WTC11 (cell line): Measurements from ENCODE around the gene PRKCE. TPM values are rescaled to one million over a fixed set of nuclear protein-coding genes. Genes with fewer than 3 reads are reported as not detected.

Experiments
- ATAC-seq: fragments of 200-7000 bp; cut with Tn5 transposase; 2 replicates; pipeline ENCODE4 v1.10.0; 2021; ENCODE audit warnings: mild to moderate bottlenecking, moderate library complexity
- CTCF ChIA-PET: fragments of 300-600 bp; sonication (Branson Sonifier 250); formaldehyde crosslinking; loops from one replicate; lab custom pipeline; 2021; ENCODE audit warnings: antibody characterized with exemption; lab: Charles Lee
- POLR2A ChIA-PET: fragments of 350-600 bp; sonication (Branson Sonifier 250); formaldehyde crosslinking; loops from one replicate; lab custom pipeline; 2021; ENCODE audit warnings: antibody characterized with exemption; lab: Charles Lee
- DNase-seq: peaks from one replicate; pipeline ENCODE4 v3.0.0; 2021; ENCODE audit warnings: low spot score
- H3K27ac Mint-ChIP-seq: 2 replicates; pipeline ENCODE4 v1.8.0; 2021; ENCODE audit warnings: mixed read lengths
- H3K27me3 Mint-ChIP-seq: 2 replicates; pipeline ENCODE4 v1.8.0; 2021; ENCODE audit warnings: low read depth, mild to moderate bottlenecking, moderate library complexity, mixed read lengths
- H3K36me3 Mint-ChIP-seq: 2 replicates; pipeline ENCODE4 v1.8.0; 2021; ENCODE audit warnings: mixed read lengths
- H3K4me1 Mint-ChIP-seq: 2 replicates; pipeline ENCODE4 v1.8.0; 2022; ENCODE audit warnings: mixed read lengths
- H3K4me3 Mint-ChIP-seq: 2 replicates; pipeline ENCODE4 v1.8.0; 2021; ENCODE audit warnings: mild to moderate bottlenecking, moderate library complexity, mixed read lengths
- H3K9me3 Mint-ChIP-seq: 2 replicates; pipeline ENCODE4 v1.8.0; 2021; ENCODE audit warnings: mixed read lengths
- ARID4B ChIP-seq: sonication (generic); formaldehyde crosslinking; IDR thresholded peaks from 2 replicates; pipeline ENCODE4 v1.8.0; 2023; ENCODE audit warnings: missing genetic modification reagents, mild to moderate bottlenecking, borderline replicate concordance
- ATF1 ChIP-seq: sonication (generic); formaldehyde crosslinking; IDR thresholded peaks from 2 replicates; pipeline ENCODE4 v1.8.1; 2023; ENCODE audit warnings: mild to moderate bottlenecking, moderate library complexity, missing genetic modification reagents
- ATF3 ChIP-seq: sonication (generic); formaldehyde crosslinking; conservative IDR thresholded peaks from 2 replicates; pipeline ENCODE4 v1.8.1; 2022; ENCODE audit warnings: mild to moderate bottlenecking, missing genetic modification reagents
- CREB1 ChIP-seq: sonication (generic); formaldehyde crosslinking; IDR thresholded peaks from 2 replicates; pipeline ENCODE4 v1.8.0; 2023; ENCODE audit warnings: mild to moderate bottlenecking, missing genetic modification reagents
- CREM ChIP-seq: sonication (generic); formaldehyde crosslinking; IDR thresholded peaks from 2 replicates; pipeline ENCODE4 v1.8.1; 2022; ENCODE audit warnings: mild to moderate bottlenecking, missing genetic modification reagents, moderate library complexity
- ELF4 ChIP-seq: sonication (generic); formaldehyde crosslinking; IDR thresholded peaks from 2 replicates; pipeline ENCODE4 v1.8.1; 2022; ENCODE audit warnings: low read depth, mild to moderate bottlenecking, moderate library complexity, missing genetic modification reagents
- EMX1 ChIP-seq: fragments of 250-450 bp; sonication (Bioruptor Pico); IDR thresholded peaks from 2 replicates; pipeline ENCODE4 v1.8.0; 2021; ENCODE audit warnings: mild to moderate bottlenecking
- ESRRA ChIP-seq: sonication (generic); formaldehyde crosslinking; IDR thresholded peaks from 2 replicates; pipeline ENCODE4 v1.8.1; 2022; ENCODE audit warnings: mild to moderate bottlenecking, missing genetic modification reagents, borderline replicate concordance
- FOXJ3 ChIP-seq: sonication (generic); formaldehyde crosslinking; IDR thresholded peaks from 2 replicates; pipeline ENCODE4 v1.9.0; 2021; ENCODE audit warnings: missing genetic modification reagents, mild to moderate bottlenecking, borderline replicate concordance
- FOXP1 ChIP-seq: sonication (generic); formaldehyde crosslinking; IDR thresholded peaks from 2 replicates; pipeline ENCODE4 v1.8.0; 2022; ENCODE audit warnings: missing genetic modification reagents, mild to moderate bottlenecking, moderate library complexity, borderline replicate concordance
- FOXP4 ChIP-seq: sonication (generic); formaldehyde crosslinking; IDR thresholded peaks from 2 replicates; pipeline ENCODE4 v1.8.0; 2022; ENCODE audit warnings: mild to moderate bottlenecking, missing genetic modification reagents
- GABPB1 ChIP-seq: sonication (generic); formaldehyde crosslinking; IDR thresholded peaks from 2 replicates; pipeline ENCODE4 v1.8.1; 2023; ENCODE audit warnings: mild to moderate bottlenecking, missing genetic modification reagents
- GRHL2 ChIP-seq: fragments of 250-450 bp; sonication (Bioruptor Pico); IDR thresholded peaks from 2 replicates; pipeline ENCODE4 v1.8.0; 2022; ENCODE audit warnings: mild to moderate bottlenecking, moderate library complexity; ENCODE audit not compliant: insufficient replicate concordance, severe bottlenecking
- GTF2I ChIP-seq: fragments of 250-450 bp; sonication (Bioruptor Pico); conservative IDR thresholded peaks from 2 replicates; pipeline ENCODE4 v1.4.0; 2021; ENCODE audit warnings: mild to moderate bottlenecking
- HMGA2 ChIP-seq: fragments of 250-450 bp; sonication (Bioruptor Pico); IDR thresholded peaks from 2 replicates; pipeline ENCODE4 v1.4.0; 2021; ENCODE audit warnings: mild to moderate bottlenecking, moderate library complexity
- HMGXB4 ChIP-seq: sonication (generic); formaldehyde crosslinking; IDR thresholded peaks from 2 replicates; pipeline ENCODE4 v1.8.1; 2023; ENCODE audit warnings: mild to moderate bottlenecking, moderate library complexity, missing genetic modification reagents
- IRF1 ChIP-seq: sonication (generic); formaldehyde crosslinking; IDR thresholded peaks from 2 replicates; pipeline ENCODE4 v1.8.0; 2023; ENCODE audit warnings: missing genetic modification reagents
- JUN ChIP-seq: sonication (generic); formaldehyde crosslinking; IDR thresholded peaks from 2 replicates; pipeline ENCODE4 v1.8.0; 2023; ENCODE audit warnings: mild to moderate bottlenecking, missing genetic modification reagents
- MXD4 ChIP-seq: fragments of 250-450 bp; sonication (Bioruptor Pico); IDR thresholded peaks from 2 replicates; pipeline ENCODE4 v1.8.0; 2021; ENCODE audit warnings: mild to moderate bottlenecking, moderate library complexity, borderline replicate concordance
- MYBL2 ChIP-seq: sonication (generic); formaldehyde crosslinking; IDR thresholded peaks from 2 replicates; pipeline ENCODE4 v1.8.1; 2023; ENCODE audit warnings: mild to moderate bottlenecking, moderate library complexity, missing genetic modification reagents
- NR1H2 ChIP-seq: sonication (generic); formaldehyde crosslinking; IDR thresholded peaks from 2 replicates; pipeline ENCODE4 v1.9.0; 2021; ENCODE audit warnings: mild to moderate bottlenecking, moderate library complexity, missing genetic modification reagents
- NR2C2 ChIP-seq: sonication (generic); formaldehyde crosslinking; IDR thresholded peaks from 2 replicates; pipeline ENCODE4 v1.8.0; 2022; ENCODE audit warnings: mild to moderate bottlenecking, missing genetic modification reagents
- SMAD3 ChIP-seq: sonication (generic); formaldehyde crosslinking; IDR thresholded peaks from 2 replicates; pipeline ENCODE4 v1.8.0; 2022; ENCODE audit warnings: missing genetic modification reagents, mild to moderate bottlenecking, borderline replicate concordance
- SOX15 ChIP-seq: fragments of 250-450 bp; sonication (Bioruptor Pico); IDR thresholded peaks from 2 replicates; pipeline ENCODE4 v1.9.0; 2021; ENCODE audit warnings: mild to moderate bottlenecking
- ZMAT4 ChIP-seq: fragments of 250-450 bp; sonication (Bioruptor Pico); IDR thresholded peaks from 2 replicates; pipeline ENCODE4 v1.9.0; 2021; ENCODE audit warnings: mild to moderate bottlenecking
- ZNF232 ChIP-seq: sonication (generic); formaldehyde crosslinking; IDR thresholded peaks from 2 replicates; pipeline ENCODE4 v1.8.0; 2022; ENCODE audit warnings: mild to moderate bottlenecking, missing genetic modification reagents
- ZNF317 ChIP-seq: sonication (generic); formaldehyde crosslinking; IDR thresholded peaks from 2 replicates; pipeline ENCODE4 v1.8.1; 2023; ENCODE audit warnings: low read depth, mild to moderate bottlenecking, moderate library complexity, missing genetic modification reagents, borderline replicate concordance
- total RNA-seq: library from RNA; stranded (reverse); gene quantifications from 3 replicates; pipeline ENCODE4 v1.2.3, GENCODE V29; 2021

PRKCE gene
- total RNA-seq, 1 experiment from 2014 or later: 5.8 TPM

GRCh38 chr2:46225730-46226129 is 574.3 kb downstream of the PRKCE start (continued):
- no peak for TF ChIP-seq SMAD3
- TF ChIP-seq NR2C2 (CRISPR knock-in tag): no peak
- TF ChIP-seq IRF1 (CRISPR knock-in tag): no peak
- TF ChIP-seq GRHL2: no peak
- TF ChIP-seq ZNF317: no peak
- TF ChIP-seq FOXJ3: no peak
- TF ChIP-seq ATF3 (CRISPR knock-in tag): no peak
- TF ChIP-seq, all 79 proteins: peak for 0

GRCh38 chr2:46226620-46227019 is 575.1 kb downstream of the PRKCE start:
- Mint-ChIP-seq H3K27ac (no peak overlapping the region), H3K4me3 (no peak overlapping the region), H3K36me3 (0 out of 2 replicates have a peak, but pooled peaks cover 5% of the 10 kb centered on the region), H3K9me3 (peaks cover 20% of the 10 kb centered on the region), H3K4me1 (peaks cover 38% of the 10 kb centered on the region), H3K27me3 (peaks cover 3% of the 10 kb centered on the region; the same call in 1 of the 2 replicates)
- TF ChIP-seq ATF1 (CRISPR knock-in tag) (no peak), MXD4 (no peak), JUN (CRISPR knock-in tag) (no peak), CREB1 (CRISPR knock-in tag) (no peak), GABPB1 (CRISPR knock-in tag) (no peak)
- no peak for DNase-seq
- no peak for ATAC-seq
- ChIA-PET POLR2A (no interaction called here), CTCF (no interaction called here)

GRCh38 chr2:46227022-46227421 is 575.5 kb downstream of the PRKCE start:
- ATAC-seq (no peak), DNase-seq (no peak)
- H3K36me3 Mint-ChIP-seq: 0 out of 2 replicates have a peak, but pooled peaks cover 5% of the 10 kb centered on the region
- no peak overlapping the region for H3K27ac Mint-ChIP-seq
- H3K9me3 Mint-ChIP-seq: peaks cover 20% of the 10 kb centered on the region
- ChIA-PET POLR2A (no interaction called here), CTCF (no interaction called here)
- peaks cover 42% of the 10 kb centered on the region for H3K4me1 Mint-ChIP-seq
- H3K4me3 Mint-ChIP-seq: no peak overlapping the region
- no peaks in the 10 kb centered on the region for H3K27me3 Mint-ChIP-seq
- no peak for TF ChIP-seq MYBL2 (CRISPR knock-in tag)
- TF ChIP-seq CREM (CRISPR knock-in tag): no peak
- no peak for TF ChIP-seq FOXP1 (CRISPR knock-in tag)
- no peak for TF ChIP-seq GTF2I (CRISPR knock-in tag)
- TF ChIP-seq NR1H2: no peak
- no peak for TF ChIP-seq ARID4B (CRISPR knock-in tag)
- no peak for TF ChIP-seq EMX1 (CRISPR knock-in tag)
- TF ChIP-seq NR2C2 (CRISPR knock-in tag): no peak
- no peak for TF ChIP-seq HMGXB4
- TF ChIP-seq ZMAT4 (CRISPR knock-in tag): no peak
- no peak for TF ChIP-seq FOXP4 (CRISPR knock-in tag)
- no peak for TF ChIP-seq ELF4 (CRISPR knock-in tag)
- no peak for TF ChIP-seq ATF3 (CRISPR knock-in tag)
- TF ChIP-seq ESRRA: no peak
- no peak for TF ChIP-seq HMGA2 (CRISPR knock-in tag)
- no peak for TF ChIP-seq ZNF232 (CRISPR knock-in tag)
- no peak for TF ChIP-seq ZNF317
- no peak for TF ChIP-seq SOX15
